GM21447 (cell line): ENCODE data around the gene SPDYA.
"Not testable (repeated sequence)": the region's sequence is repeated elsewhere in the genome, so short reads cannot be mapped to it uniquely, and the experiment has no call there.

Source experiments
- ATAC-seq: cut with Tn5 transposase; IDR thresholded peaks from one replicate; pipeline ENCODE4 v1.9.1; 2021; ENCODE audit not compliant: unreplicated experiment

Gene SPDYA

DNA sequence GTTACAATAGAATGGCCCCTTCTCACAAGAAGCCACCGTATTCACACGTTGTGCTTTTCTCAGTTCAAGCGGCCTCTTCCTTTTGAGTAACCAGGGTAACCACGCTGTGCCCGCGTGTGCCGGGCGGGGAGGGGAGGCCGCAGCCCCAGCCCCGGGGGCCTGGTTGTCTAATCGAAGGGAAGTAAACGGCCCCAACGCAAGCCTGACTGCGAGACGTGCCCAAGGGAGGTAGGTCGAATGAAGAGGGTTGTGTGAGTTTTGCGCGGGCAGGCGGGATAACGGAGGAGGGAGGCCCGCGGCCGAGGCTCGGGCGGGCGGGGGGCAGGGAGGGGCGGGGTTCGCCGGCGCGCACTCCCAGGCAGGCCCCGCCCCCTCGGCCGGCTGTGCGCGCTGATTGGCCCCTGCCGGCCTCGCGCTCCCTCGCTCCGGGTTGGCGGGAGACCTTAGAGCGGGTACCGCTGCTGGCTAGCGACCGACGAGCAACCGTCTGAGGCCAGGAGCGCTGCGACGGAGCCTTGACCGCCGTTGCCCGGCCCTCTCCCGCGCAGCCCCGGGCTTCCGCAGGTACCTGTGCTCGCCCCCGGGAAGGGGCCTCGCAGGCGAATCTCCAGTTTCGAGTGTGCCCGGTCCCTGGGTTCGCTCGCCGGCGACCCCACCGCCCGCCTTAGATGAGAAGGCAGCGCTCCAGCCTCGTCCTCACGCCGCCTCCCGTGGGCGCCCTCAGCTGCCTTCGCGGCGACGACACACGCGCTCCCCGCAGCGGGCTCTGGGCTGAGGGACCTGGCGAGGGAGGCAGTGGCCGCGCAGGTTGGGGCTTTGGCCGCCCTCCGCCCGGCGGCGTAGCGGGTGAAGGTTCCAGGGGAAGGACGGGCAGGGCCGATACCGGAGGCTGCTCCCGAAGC, at the start of gene SPDYA:
TSS of gene SPDYA (plus strand) at position 451 of the 902 bp plus-strand sequence. CDS start 5,181 bp downstream, outside the sequence.
- ATAC-seq, result peak; percentile 79

DNA sequence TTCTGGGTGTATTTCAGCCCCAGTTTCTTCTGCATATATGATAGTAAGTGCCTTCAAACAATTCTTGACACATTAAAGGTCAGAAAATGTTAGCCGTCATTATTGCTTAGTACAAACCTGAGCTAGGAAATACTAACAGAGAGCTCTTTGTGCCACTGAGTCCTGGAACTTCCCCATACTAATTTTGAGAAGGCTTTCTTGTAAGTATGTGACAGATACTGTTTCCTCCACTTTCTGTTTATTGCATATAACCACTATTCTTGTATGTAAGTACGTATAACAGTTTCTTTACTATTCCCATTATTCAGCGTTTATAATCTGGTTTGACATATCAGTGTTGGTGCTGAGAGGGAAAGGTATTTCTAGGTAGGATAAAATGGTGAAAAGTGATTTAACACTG, 49.2 kb upstream of the SPDYA start:
- ATAC-seq, result no peak

DNA sequence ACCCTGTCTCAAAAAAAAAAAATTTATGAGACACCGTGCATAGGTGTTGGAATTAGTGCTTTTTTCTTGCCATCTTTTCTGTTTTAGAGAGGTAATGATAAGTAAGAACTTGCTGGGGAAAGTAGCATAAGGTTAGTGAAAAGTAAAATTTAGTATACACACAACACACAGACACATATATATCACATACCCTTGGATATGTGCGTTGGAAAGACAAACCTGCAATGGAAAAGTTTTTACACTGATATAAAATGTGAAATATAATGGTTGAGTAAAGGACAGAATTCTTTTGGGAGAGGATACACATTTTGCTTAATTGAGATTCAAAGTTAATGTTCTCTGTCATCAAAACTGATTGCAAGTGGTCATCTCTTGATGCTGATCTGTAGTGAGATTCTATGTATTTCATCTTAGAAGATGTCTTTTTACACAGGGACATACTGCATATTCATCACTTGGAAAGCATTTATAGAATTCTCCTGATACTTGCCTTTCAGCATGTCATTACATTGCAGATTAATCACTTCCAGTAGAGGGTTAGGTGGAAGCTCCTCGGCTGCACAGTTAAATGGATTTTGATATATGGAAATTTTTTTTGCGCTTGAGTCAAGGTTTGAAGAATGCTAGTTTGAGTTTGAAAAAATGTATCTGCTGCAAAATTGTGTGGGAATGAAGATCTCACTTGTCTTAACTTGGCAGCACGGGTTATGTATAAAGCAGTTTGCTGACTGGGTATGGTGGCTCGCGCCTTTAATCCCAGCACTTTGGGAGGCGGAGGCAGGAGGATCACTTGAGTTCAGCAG, 45.5 kb upstream of the SPDYA start:
- no peak for ATAC-seq

DNA sequence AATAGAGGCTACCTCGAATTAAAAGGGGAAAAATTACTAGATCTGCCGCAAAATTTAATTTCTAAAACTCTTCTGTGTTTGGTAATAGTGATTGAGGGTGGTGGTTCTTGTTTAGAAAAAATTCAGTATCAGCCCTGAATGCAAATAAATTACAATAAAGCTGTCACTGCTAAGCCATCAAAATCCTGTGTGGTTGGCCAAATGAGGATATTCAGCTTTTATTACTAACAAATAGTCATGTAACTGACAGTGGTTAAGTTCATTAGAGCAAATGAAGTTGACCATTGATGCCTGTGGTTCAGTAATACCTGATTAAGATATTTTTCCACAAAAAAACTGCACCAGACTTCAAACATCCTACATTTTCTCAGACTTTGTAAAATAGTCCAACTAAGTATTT, 44.6 kb upstream of the SPDYA start:
- ATAC-seq, result no peak

DNA sequence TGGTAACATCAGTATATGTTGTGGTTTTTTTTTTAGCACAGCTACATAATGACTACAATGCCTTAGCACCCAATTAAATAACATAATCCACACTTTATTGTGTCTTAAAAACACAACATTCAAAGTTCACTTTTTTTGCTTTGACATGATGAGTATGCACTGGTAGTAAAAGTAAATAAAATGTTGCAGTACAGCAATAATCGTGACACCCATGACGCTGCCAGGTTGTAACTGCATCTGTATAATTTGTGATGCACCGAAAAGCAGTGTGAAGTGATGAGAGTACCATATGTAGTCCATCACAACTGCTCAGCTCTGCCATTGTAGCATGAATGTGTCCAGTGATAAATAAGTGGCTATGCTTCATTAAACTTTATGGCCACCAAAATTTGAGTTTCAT, 43.3 kb upstream of the SPDYA start:
- ATAC-seq, result no peak

DNA sequence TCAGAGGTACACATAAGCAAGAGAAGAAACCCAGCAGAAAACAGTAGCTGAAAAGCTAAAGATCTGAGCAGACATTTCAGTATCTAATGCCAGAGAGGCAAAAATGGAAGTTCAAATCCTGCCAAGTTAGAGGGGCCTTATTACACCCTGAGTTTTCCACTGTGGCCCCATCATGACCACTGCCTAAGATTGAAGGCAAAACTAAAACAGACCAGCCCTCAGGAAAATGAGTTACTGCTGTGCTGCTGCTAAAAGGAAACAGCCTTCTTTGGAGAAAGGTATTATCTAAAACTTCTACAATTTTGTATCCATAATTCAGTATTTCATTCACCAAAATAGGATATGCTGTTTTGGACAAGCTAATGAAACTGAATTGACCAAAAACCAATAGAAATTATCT, 42.2 kb upstream of the SPDYA start:
- ATAC-seq, result no peak

DNA sequence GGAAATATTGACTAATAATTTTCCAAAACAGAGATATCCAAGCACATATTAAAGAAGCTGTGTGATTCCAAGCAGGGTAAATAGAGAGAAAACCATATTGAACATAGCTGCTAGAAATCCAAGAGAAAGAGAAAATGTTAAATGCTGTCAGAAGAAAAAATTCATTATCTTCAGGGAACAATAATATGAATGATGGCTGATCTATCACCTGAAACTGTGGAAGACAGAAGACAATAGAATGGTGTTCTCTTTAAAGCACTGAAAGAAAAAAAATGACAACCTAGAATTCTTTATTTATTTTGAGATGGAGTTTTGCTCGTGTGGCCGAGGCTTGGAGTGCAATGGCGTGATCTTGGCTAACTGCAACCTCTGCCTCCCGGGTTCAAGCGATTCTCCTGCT, 41.7 kb upstream of the SPDYA start:
- ATAC-seq, result no peak

DNA sequence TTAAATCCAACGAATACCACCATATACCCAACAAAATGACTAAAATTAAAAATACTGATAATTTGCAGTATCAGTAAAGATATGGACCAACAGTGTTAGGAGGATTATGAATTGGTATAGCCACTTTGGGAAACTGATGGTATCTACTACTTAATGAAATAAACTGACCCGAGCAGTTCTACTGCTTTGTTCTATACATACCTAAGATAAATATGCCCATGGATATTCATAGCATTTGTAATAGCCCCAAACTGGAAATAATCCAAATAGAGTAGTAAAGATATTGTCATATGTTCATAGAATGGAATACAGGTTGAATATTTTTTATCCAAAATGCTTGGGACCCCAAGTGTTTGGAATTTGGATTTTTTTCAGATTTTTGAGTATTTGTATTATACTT, 38.3 kb upstream of the SPDYA start:
- ATAC-seq, result no peak

DNA sequence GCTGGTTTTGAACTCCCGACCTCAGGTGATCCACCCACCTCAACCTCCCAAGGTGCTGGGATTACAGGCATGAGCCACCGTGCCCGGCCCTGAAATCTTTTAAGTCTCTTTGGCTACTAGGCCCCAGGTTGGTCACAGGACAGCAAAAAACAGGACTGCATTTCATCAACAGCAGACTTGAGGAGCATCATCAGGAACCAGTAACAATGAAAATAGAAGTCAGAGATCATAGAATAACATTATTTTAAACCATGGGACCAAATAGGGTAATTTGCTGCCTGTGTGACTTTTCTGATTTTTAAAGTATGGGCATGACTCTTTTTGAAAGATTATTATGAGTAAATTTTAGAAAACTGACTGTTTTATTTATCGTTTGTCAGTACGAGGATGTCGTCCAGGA, 34.2 kb upstream of the SPDYA start:
- ATAC-seq, result no peak

DNA sequence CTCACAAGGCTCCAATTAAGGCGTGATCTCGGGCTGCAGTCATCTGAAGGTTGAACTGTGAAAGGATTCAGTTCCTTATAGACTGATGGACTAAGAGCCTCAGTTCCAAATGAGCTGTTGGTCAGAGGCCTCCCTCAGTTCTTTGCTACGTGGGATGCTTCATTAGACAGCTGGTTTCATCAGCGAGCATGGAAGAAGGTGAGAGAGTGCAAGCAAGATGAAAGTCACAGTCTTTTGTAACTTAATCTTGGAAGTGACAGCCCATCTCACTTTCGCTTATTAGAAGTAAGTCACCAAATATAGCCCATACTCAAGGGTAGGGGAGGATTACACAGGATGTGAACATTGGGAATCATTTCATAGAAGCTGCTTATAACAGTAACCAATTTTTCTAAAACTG, 32.2 kb upstream of the SPDYA start:
- ATAC-seq, result no peak

DNA sequence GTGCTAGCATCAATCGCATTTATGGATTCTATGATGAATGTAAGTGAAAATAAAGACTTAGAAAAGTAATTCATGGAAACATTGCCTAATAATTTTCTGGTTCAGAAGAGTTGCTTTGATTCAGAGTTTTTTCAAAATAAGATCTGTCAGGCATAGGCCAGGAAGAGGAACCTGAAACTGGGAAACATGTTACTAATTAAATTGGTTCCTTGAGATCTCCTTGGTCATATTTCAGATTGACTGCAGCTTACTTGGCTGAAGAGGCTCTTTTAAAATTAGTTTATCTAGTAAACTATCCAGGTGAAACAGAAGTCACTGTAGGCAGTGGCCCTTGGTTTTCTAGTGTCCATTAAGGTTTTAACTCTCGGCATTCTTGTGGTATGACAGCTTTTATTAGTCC, 31.6 kb upstream of the SPDYA start:
- no peak for ATAC-seq

DNA sequence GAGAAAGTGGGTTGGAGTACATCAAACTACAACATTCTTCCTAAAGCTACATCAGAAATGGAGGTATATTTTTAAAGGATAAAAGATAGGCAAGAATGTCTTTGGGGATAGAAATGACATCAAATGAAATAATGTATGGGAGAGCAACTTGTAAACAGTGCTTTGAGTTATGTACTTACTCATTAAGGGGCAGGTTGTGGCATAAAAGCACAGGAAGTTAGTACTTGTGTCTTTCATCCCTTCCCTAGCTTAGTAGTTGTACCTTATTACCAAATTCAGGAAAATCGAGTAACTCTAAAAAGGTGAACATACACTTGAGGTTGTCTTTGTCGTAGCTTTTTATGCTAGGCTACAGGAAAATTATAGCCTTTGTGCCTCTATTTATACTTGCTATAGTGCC, 30.1 kb upstream of the SPDYA start:
- no peak for ATAC-seq

DNA sequence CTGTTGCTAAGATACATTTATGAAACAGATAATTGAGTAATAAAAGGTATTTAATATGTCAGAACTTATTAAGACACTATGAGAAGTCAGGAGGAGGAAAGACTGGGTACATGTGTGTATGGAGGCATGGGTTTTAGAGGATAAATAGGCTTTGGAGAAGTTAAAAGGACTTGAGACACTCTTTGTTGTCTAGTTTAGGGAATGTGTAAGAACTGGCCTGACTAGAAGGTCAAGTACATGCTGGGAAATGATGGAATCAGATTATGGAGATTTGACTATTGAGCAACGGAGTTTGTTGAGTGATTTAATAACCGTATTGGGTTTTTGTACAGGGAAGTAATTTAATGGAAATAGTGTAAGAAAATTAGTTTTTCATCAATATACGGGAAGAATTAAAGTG, 28.2 kb upstream of the SPDYA start:
- ATAC-seq, result no peak

DNA sequence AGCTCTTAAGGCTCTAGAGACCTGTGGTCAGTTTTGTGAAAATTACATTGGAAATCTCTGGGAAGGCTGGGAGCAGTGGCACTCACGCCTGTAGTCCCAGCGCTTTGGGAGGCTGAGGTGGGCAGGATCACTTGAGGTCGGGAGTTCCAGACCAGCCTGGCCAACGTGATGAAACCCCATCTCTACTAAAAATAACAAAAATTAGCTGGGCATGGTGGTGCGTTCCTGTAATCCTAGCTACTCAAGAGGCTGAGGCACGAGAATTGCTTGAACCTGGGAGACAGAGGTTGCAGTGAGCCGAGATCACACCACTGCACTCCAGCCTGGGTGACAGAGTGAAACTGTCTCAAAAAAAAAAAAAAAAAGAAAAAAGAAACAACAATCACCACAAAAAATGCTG, 26.1 kb upstream of the SPDYA start:
- not testable (repeated sequence) for ATAC-seq

DNA sequence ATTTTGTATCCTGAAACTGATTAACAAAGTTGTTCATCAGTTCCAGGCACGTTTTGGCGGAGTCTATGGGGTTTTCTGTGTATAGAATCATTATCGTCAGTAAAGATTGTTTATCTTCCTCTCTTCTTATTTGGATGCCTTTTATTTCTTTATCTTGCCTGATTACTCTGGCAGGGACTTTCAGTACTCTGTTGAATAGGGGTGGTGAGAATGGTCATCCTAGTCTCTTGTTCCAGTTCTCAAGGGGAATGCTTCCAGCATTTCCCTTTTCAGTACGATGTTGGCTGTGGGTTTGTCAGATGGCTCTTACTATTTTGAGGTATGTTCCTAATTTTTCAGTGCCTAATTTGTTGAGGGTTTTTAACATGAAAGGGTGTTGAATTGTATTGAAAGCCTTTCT, 14.0 kb upstream of the SPDYA start:
- no peak for ATAC-seq

DNA sequence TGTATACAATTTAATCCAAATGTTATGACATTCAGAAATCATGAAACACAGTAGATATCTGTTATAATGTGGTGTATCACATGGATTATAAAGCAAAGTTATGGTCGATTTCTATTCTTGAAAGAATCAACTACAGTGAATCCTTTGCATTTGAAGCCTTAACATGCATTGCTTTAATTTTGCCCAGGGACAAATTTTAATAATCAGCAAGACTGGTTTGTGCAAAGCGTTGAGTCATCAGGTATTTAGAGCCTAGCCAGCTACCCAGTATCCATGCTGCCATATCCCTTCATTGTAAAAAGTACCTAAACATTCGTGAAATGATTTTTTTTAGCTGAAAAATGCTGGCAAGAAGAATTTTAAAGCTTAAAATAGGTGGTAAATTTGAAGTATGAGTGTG, 8.9 kb upstream of the SPDYA start:
- ATAC-seq, result no peak

DNA sequence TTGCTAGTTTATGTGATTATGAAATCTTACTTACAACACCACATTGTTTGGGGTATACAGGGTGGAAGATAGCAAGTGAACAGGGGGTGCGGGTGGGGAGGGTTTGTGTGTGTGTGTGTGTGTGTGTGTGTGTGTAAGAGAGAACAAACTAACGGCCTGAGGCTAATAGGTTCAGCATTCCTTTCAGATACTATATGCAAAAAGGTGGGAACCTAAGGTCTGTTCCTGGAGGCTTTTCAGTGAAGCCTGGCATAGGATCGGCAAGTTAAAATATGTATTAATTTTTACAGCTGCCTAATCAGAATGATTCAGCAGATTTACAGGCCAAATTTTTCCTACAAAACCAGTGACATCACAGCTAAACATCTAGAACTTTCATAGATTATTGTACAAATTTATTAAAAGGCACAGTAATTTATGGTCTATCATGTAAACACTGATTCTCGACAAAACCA, 7.6 kb upstream of the SPDYA start:
- no peak for ATAC-seq

DNA sequence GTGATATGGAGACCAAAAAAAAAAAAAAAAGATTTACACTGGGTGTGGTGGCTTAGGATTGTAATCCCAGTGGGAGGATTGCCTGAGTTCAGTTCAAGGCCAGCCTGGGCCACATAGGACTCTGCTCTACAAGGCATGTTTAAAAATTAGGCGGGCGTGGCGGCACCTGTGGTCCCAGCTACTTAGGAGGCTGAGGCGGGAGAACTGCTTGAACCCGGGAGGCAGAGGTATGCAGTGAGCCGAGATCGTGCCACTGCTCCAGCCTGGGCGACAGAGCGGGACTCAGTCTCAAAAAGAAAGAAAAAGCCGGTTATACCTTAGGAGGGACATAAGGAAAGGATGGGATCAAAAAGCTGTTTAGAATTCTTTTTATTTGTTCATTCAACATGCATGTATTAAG, 707 bp upstream of the SPDYA start:
- no peak for ATAC-seq

DNA sequence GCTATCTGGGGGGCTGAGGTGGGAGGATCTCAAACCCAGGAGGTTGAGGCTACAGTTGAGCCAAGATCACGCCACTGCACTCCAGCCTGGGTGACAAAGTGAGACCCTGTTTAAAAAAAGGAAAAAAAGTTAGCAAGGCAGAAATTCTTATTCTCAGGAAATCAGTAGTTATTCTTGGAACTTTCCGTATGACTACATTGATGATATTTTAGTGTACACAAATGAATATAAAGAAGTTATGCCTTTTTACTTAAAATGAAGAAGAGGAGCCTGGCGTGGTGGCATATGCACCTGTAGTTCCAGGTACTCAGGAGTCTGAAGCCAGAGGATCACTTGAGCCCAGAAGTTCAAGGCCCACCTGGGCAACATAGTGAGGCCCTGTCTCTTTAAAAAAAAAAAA, 7.4 kb downstream of the SPDYA start:
- ATAC-seq, result no peak

DNA sequence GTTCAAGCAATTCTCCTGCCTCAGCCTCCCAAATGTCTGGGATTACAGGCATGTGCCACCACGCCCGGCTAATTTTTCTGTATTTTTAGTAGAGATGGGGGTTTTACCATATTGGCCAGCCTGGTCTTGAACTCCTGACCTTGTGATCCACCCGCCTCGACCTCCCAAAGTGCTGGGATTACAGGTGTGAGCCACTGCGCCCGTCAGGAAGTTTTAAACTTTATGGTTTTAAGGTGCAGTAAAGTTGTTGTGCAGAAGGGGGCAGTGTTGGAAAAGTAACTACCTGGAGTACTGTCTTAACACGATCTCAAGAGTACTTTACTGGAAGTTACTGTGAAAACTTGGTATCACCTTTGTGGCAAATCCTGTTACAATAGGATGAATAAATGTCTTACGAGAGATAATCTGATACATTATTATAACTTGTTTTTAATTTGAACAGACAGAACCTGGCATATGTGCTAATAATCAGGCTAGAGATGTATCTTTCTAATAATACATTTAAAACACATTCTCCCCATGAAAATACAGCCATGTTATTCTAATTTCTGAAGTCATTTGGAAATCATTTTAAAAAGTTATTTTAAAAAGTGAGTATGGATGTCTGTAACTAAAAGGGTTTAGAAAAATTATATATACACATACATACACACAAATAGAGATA, 10.8 kb downstream of the SPDYA start:
- ATAC-seq, result peak; percentile 60

DNA sequence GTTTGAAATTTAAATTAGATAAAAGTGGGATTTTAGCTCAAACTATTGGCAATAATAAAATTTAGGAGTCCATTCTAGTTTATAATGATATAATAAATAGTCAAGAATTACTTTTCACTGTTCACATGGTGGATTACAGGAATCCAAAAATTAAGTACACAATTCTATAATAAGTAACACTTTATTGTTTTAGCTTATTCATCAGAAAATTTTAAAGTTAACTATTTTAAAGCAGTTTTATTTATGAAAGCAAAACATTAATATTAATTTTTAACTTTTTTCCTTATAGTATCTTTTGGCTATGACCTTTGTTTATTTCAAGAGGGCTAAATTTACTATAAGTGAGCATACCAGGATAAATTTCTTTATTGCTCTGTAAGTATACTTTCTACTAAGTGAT, 11.4 kb downstream of the SPDYA start:
- ATAC-seq, result no peak

DNA sequence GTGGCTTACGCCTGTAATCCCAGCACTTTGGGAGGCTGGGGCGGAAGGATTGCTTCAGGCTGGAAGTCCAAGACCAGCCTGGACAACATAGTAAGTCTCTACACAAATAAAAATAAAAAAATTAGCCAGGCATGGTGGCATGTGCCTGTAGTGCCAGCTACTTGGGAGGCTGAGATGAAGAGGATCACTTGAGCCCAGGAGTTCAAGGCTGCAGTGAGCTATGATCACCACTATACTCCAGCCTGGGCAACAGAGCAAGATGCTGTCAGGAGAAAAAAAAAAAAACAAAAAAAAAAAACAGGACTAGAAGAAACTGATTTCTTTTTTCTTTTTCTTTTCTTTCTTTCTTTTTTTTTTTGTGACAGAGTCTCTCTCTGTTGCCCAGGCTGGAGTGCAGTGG, 13.6 kb downstream of the SPDYA start:
- no peak for ATAC-seq
